Vagina (tissue), 2 donors: ENCODE measurements around the gene HOXD8. TPM values are rescaled to one million over a fixed set of nuclear protein-coding genes. Genes with fewer than 3 reads are reported as not detected.

Experiments
- DNase-seq, 2 donors: peaks; one replicate each; pipeline ENCODE4 v3.0.0-alpha.2; 2017; ENCODE audit errors: extremely low spot score in 2 of 2
- H3K27ac ChIP-seq: fragments of 200-600 bp; sonication (generic); one replicate; pipeline ENCODE4 v1.5.1; 2019
- H3K27me3 ChIP-seq: fragments of 200-600 bp; sonication (generic); one replicate; pipeline ENCODE4 v1.5.1; 2019
- H3K36me3 ChIP-seq, 2 donors: fragments of 200-600 bp; sonication (generic); one replicate each; pipeline ENCODE4 v1.5.1; 2017 to 2019
- H3K4me1 ChIP-seq: fragments of 200-600 bp; sonication (generic); one replicate; pipeline ENCODE4 v1.5.1; 2019
- H3K4me3 ChIP-seq, 2 donors: fragments of 200-600 bp; sonication (generic); 1 replicate in 1 of 2; 2 replicates in 1 of 2; pipeline ENCODE4 v1.5.1; 2016 to 2019
- H3K9me3 ChIP-seq: fragments of 200-600 bp; sonication (generic); one replicate; pipeline ENCODE4 v1.5.1; 2019
- CTCF ChIP-seq, 3 experiments: fragments of 450-650 bp in 2 of 3; fragments of 200-600 bp in 1 of 3; sonication (generic) in 1 of 3; IDR thresholded peaks; one replicate each; pipeline ENCODE4 v1.5.1; 2017 to 2019; ENCODE audit warnings: antibody characterized with exemption in 3 of 3, mild to moderate bottlenecking in 2 of 3, moderate library complexity in 2 of 3
- POLR2A ChIP-seq, 2 donors: fragments of 450-650 bp; IDR thresholded peaks; one replicate each; pipeline ENCODE4 v1.6.1; 2017; ENCODE audit warnings: antibody characterized with exemption in 2 of 2, mild to moderate bottlenecking in 2 of 2, moderate library complexity in 2 of 2
- POLR2AphosphoS5 ChIP-seq, 2 donors: sonication (generic); formaldehyde crosslinking; IDR thresholded peaks; one replicate each; pipeline ENCODE4 v1.9.0; 2017; ENCODE audit warnings: antibody characterized with exemption in 2 of 2, mild to moderate bottlenecking in 2 of 2, low read depth in 1 of 2; ENCODE audit not compliant: insufficient read depth in 1 of 2
- intact Hi-C: fragments of 100-400 bp; cut with DNase I; formaldehyde crosslinking; loops from one replicate; pipeline ENCODE4 v1.15.1; 2023
- total RNA-seq: library from RNA; depleted of rRNA; stranded (reverse); fragments of >200 nt; gene quantifications from one replicate; pipeline ENCODE4 v1.2.3, GENCODE V29; 2016

HOXD8 gene
- total RNA-seq, 1 donor from 2014 or later = 10.3 TPM

- DNase-seq = no peak
- H3K36me3 ChIP-seq = no peaks in the 10 kb centered on the region
- intact Hi-C loops = loop anchor here (5.0 to 10.0 kb wide), 2 partner anchors 398 to 1750 kb away; partner anchors contain the start of gene SP9
- TF ChIP-seq POLR2AphosphoS5 (IDR thresholded peaks at IDR 0.05; ENCODE audit: insufficient read depth in 1 of 2, low read depth in 1 of 2) (no peak), CTCF (IDR thresholded peaks at IDR 0.05) (no peak), POLR2A (IDR thresholded peaks at IDR 0.05) (no peak)
- H3K4me1 ChIP-seq = peaks cover 57% of the 10 kb centered on the region
- no peaks in the 10 kb centered on the region for H3K9me3 ChIP-seq
- peak overlapping the region; percentile 49 to 52 for H3K4me3 ChIP-seq
- H3K27ac ChIP-seq = peak overlapping the region; percentile 93
- H3K27me3 ChIP-seq = peaks cover 9% of the 10 kb centered on the region
Measured at GRCh38 chr2:176085120-176085788, 44.3 kb upstream of the HOXD8 start.

GRCh38 chr2:176085861-176086771, 43.4 kb upstream of the HOXD8 start:
- TF ChIP-seq CTCF (IDR thresholded peaks at IDR 0.05) (peak in 2 of 3 experiments; percentile 28 to 45), POLR2AphosphoS5 (IDR thresholded peaks at IDR 0.05; ENCODE audit: insufficient read depth in 1 of 2, low read depth in 1 of 2) (peak in 1 of 2 donors; percentile 60), POLR2A (IDR thresholded peaks at IDR 0.05) (no peak)
- Histone ChIP-seq H3K4me3 (peak overlapping the region; percentile 49 to 52), H3K27ac (peak overlapping the region; percentile 93), H3K36me3 (no peaks in the 10 kb centered on the region), H3K27me3 (peaks cover 2% of the 10 kb centered on the region), H3K9me3 (no peaks in the 10 kb centered on the region), H3K4me1 (peaks cover 57% of the 10 kb centered on the region)
- intact Hi-C loops = loop anchor here (5.0 to 10.0 kb wide), 2 partner anchors 399 to 1751 kb away; partner anchors contain the start of gene SP9
- DNase-seq = no peak

GRCh38 chr2:176087330-176088047, 42.0 kb upstream of the HOXD8 start:
- Histone ChIP-seq H3K4me3 (peak overlapping the region; percentile 46 to 48), H3K27ac (peak overlapping the region; percentile 91), H3K4me1 (peaks cover 55% of the 10 kb centered on the region), H3K9me3 (no peaks in the 10 kb centered on the region), H3K36me3 (no peaks in the 10 kb centered on the region), H3K27me3 (no peaks in the 10 kb centered on the region)
- DNase-seq = no peak
- intact Hi-C loops = loop anchor here (5.0 to 10.0 kb wide), 2 partner anchors 400 to 1753 kb away; partner anchors contain the start of gene SP9
- no peak for TF ChIP-seq POLR2AphosphoS5 (IDR thresholded peaks at IDR 0.05; ENCODE audit: insufficient read depth in 1 of 2, low read depth in 1 of 2)
- no peak for TF ChIP-seq POLR2A (IDR thresholded peaks at IDR 0.05)
- no peak for TF ChIP-seq CTCF (IDR thresholded peaks at IDR 0.05)

GRCh38 chr2:176088048-176088936, 41.2 kb upstream of the HOXD8 start:
- DNase-seq = no peak
- peak in 1 of 2 donors; percentile 77 for TF ChIP-seq POLR2AphosphoS5 (IDR thresholded peaks at IDR 0.05; ENCODE audit: insufficient read depth in 1 of 2, low read depth in 1 of 2)
- TF ChIP-seq POLR2A (IDR thresholded peaks at IDR 0.05) = no peak
- peak; percentile 7 to 58 (median 57) for TF ChIP-seq CTCF (IDR thresholded peaks at IDR 0.05)
- no peaks in the 10 kb centered on the region for H3K36me3 ChIP-seq
- peak overlapping the region; percentile 91 for H3K27ac ChIP-seq
- H3K4me1 ChIP-seq = peaks cover 48% of the 10 kb centered on the region
- no peaks in the 10 kb centered on the region for H3K9me3 ChIP-seq
- no peaks in the 10 kb centered on the region for H3K27me3 ChIP-seq
- intact Hi-C loops = loop anchor here (5.0 to 10.0 kb wide), 2 partner anchors 401 to 1753 kb away; partner anchors contain the start of gene SP9
- H3K4me3 ChIP-seq = peak overlapping the region; percentile 46 to 48
